Heart left ventricle (tissue), 13 donors: ENCODE measurements around the gene CDH8.

Experiments used
- POLR2A ChIP-seq, 2 donors: fragments of 450-650 bp; IDR thresholded peaks; one replicate each; pipeline ENCODE4 v1.6.1; 2017; ENCODE audit warnings: antibody characterized with exemption in 2 of 2, mild to moderate bottlenecking in 2 of 2, moderate library complexity in 2 of 2
- TF ChIP-seq, protein P1 (sequence below), 12 donors: fragments of 200-600 bp; sonication (generic) in 4 of 12; IDR thresholded peaks; one replicate each; pipeline versions ENCODE4 v1.5.0 to v1.8.0; 2018 to 2022; ENCODE audit warnings: antibody characterized with exemption in 12 of 12, mild to moderate bottlenecking in 5 of 12
- donor health status: ischemic (EF 13 %, LVEDD 7.1; RV severe dilation, severe dysfunction).
- donor health status: DM: no; HTN: yes; CAD: no.
- donor health status: DM: no; HTN: no; CAD: no.
- donor health status: ischemic (EF 25% LVEDD 6.9; RV normal size, moderate dysfunction).
- donor health status: ischemic (EF 25% LVEDD 5.7; RV mildly dilated, moderate dysfunction).
- donor health status: ischemic (EF 35%, LVEDD 5.7; RV mildly dilated, moderate dysfunction).
- donor health status: nonischemic (EF 11% LVEDD 7.7; RV severe dilation, severe dysfunction).
- donor health status: DM: yes; HTN: yes; CAD: no.
- donor health status: PGD.
- donor health status: ischemic (EF 29% LVEDD 5.4; RV normal size, mild dysfunction).
- donor health status: nonischemic (EF 23%, LVEDD 6.1; RV moderate dilation, normal function).

DNA sequence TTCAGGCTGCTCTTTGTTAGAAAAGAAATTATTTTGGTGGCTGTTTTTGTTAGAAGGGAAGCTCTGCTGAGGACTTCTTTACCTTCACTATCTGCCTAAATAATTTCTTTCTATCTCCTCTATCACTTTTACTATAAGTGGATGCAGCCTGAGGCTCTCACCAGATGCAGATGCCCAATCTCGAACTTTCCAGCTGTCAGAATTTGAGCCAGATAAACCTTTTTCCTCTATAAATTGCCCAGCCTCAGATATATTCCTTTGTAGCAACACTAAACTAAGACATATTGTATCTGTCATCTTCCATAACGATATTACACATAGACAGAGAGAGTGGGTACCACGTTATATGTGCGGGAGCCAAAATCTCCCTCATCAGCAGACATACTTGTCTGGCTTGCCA, 15.7 kb upstream of the CDH8 start:
- TF ChIP-seq, protein P1, sequence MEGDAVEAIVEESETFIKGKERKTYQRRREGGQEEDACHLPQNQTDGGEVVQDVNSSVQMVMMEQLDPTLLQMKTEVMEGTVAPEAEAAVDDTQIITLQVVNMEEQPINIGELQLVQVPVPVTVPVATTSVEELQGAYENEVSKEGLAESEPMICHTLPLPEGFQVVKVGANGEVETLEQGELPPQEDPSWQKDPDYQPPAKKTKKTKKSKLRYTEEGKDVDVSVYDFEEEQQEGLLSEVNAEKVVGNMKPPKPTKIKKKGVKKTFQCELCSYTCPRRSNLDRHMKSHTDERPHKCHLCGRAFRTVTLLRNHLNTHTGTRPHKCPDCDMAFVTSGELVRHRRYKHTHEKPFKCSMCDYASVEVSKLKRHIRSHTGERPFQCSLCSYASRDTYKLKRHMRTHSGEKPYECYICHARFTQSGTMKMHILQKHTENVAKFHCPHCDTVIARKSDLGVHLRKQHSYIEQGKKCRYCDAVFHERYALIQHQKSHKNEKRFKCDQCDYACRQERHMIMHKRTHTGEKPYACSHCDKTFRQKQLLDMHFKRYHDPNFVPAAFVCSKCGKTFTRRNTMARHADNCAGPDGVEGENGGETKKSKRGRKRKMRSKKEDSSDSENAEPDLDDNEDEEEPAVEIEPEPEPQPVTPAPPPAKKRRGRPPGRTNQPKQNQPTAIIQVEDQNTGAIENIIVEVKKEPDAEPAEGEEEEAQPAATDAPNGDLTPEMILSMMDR (IDR thresholded peaks at IDR 0.05), result no peak
- no peak for TF ChIP-seq POLR2A (IDR thresholded peaks at IDR 0.05)
